PFSK-1 (cell line): ENCODE data around the gene TMEM115.

ENCODE experiments used
- FOXP2 ChIP-seq: optimal IDR thresholded peaks from 2 replicates; pipeline ENCODE3; 2011; ENCODE audit warnings: borderline replicate concordance, control low read depth, inconsistent platforms; ENCODE audit not compliant: insufficient read depth; ENCODE audit errors: extremely low read length, extremely low read depth
- POLR2AphosphoS5 ChIP-seq: IDR thresholded peaks from 2 replicates; pipeline ENCODE4 v1.6.1; 2012; ENCODE audit warnings: low read depth, mild to moderate bottlenecking, control low read depth, low read length, moderate library complexity
- SIN3A ChIP-seq: IDR thresholded peaks from 2 replicates; pipeline ENCODE4 v1.6.1; 2012; ENCODE audit warnings: mild to moderate bottlenecking, low read length, moderate library complexity, borderline replicate concordance; ENCODE audit not compliant: insufficient read depth
- TAF1 ChIP-seq: IDR thresholded peaks from 2 replicates; pipeline ENCODE4 v1.6.1; 2012; ENCODE audit warnings: low read length, control low read depth, borderline replicate concordance; ENCODE audit not compliant: insufficient read depth
- TF ChIP-seq, protein P1 (sequence below), 2 experiments: IDR thresholded peaks; 2 replicates each; pipeline versions ENCODE4 v1.6.1 to v1.8.0; 2011 to 2012; ENCODE audit warnings: low read depth in 2 of 2, low read length in 2 of 2, control low read depth in 1 of 2, inconsistent platforms in 1 of 2, mild to moderate bottlenecking in 1 of 2, moderate library complexity in 1 of 2; ENCODE audit not compliant: insufficient read depth in 1 of 2

The TMEM115 gene

DNA sequence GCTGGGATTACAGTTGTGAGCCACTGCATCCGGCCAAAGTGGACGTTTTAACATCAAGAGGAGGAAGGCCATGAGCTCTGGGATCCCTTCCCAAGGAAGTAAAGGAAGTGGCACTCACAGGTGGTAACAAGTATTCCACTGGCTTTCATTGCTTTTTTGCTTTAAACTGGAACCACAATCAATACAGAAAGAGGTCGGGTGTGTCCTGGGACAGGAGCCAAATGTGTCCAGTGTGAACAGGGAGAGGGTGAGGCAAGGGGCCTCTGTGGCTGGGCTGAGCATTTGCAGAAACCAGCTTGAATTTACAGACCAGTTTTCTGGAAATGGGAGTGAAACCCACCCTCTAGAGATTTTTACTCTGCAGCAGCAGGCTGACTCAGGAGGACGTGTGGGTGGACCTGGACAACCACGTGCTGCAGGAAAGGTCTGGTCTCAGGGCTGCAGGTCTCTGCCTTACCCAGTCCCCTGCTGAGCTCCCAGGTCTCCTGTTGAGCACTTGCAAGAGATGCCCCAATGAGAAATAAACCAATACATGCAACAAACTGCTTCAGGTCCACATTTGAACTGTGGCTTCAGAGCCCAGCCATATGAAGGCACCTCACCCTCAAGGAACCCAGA lies 42.8 kb upstream of the TMEM115 start:
- TF ChIP-seq SIN3A, result no peak
- TF ChIP-seq, protein P1, sequence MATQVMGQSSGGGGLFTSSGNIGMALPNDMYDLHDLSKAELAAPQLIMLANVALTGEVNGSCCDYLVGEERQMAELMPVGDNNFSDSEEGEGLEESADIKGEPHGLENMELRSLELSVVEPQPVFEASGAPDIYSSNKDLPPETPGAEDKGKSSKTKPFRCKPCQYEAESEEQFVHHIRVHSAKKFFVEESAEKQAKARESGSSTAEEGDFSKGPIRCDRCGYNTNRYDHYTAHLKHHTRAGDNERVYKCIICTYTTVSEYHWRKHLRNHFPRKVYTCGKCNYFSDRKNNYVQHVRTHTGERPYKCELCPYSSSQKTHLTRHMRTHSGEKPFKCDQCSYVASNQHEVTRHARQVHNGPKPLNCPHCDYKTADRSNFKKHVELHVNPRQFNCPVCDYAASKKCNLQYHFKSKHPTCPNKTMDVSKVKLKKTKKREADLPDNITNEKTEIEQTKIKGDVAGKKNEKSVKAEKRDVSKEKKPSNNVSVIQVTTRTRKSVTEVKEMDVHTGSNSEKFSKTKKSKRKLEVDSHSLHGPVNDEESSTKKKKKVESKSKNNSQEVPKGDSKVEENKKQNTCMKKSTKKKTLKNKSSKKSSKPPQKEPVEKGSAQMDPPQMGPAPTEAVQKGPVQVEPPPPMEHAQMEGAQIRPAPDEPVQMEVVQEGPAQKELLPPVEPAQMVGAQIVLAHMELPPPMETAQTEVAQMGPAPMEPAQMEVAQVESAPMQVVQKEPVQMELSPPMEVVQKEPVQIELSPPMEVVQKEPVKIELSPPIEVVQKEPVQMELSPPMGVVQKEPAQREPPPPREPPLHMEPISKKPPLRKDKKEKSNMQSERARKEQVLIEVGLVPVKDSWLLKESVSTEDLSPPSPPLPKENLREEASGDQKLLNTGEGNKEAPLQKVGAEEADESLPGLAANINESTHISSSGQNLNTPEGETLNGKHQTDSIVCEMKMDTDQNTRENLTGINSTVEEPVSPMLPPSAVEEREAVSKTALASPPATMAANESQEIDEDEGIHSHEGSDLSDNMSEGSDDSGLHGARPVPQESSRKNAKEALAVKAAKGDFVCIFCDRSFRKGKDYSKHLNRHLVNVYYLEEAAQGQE (IDR thresholded peaks at IDR 0.05; ENCODE audit: insufficient read depth in 1 of 2, low read depth in 2 of 2, low read length in 2 of 2), result no peak
- TF ChIP-seq POLR2AphosphoS5, result no peak
- TF ChIP-seq TAF1, result no peak

GRCh38 chr3:50396502-50396901 lies 37.2 kb upstream of the TMEM115 start:
- TF ChIP-seq SIN3A (no peak), FOXP2 (no peak), POLR2AphosphoS5 (no peak), TAF1 (no peak)
- TF ChIP-seq, protein P1 (IDR thresholded peaks at IDR 0.05; ENCODE audit: insufficient read depth in 1 of 2, low read depth in 2 of 2, low read length in 2 of 2), result no peak

- TF ChIP-seq FOXP2 (no peak), POLR2AphosphoS5 (no peak)
- TF ChIP-seq, protein P1 (IDR thresholded peaks at IDR 0.05; ENCODE audit: insufficient read depth in 1 of 2, low read depth in 2 of 2, low read length in 2 of 2), result no peak
Measured at GRCh38 chr3:50395070-50395860, 35.9 kb upstream of the TMEM115 start.

DNA sequence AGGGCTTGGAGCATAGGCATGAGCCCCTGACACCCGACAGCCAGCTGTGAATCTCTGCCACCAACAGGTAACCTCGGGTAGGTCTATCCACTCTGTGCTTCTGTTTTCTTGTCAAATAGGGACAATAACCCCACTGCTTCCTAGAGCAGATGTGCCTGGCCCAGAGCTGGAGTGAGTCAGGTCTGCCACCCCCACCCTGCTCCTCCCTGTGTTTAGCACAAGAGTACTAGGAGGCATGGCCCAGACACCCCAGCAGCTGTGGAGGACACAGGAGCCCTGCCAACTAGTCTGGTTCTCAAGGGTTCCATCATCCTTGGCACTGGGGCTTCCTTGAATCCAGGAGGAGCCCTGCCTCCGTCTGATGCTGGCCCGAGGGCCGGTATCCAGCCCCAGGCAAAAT lies 33.7 kb upstream of the TMEM115 start:
- TF ChIP-seq TAF1 (no peak), FOXP2 (no peak), POLR2AphosphoS5 (no peak), SIN3A (no peak)
- TF ChIP-seq, protein P1 (IDR thresholded peaks at IDR 0.05; ENCODE audit: insufficient read depth in 1 of 2, low read depth in 2 of 2, low read length in 2 of 2), result no peak

- TF ChIP-seq POLR2AphosphoS5, result no peak
- TF ChIP-seq TAF1, result no peak
- no peak for TF ChIP-seq SIN3A
- TF ChIP-seq FOXP2, result no peak
- TF ChIP-seq, protein P1 (IDR thresholded peaks at IDR 0.05; ENCODE audit: insufficient read depth in 1 of 2, low read depth in 2 of 2, low read length in 2 of 2), result no peak
Measured at GRCh38 chr3:50392101-50392715, 32.9 kb upstream of the TMEM115 start.
